ENCODE data around the gene MPDZ.

- TF ChIP-seq CTCF (IDR thresholded peaks at IDR 0.05) (no peak), EP300 (IDR thresholded peaks at IDR 0.05) (no peak)
These were observed 114.1 kb downstream of the MPDZ start for GRCh38 chr9:13165236-13165945.
